Smooth muscle cell of the coronary artery (primary cell): ENCODE results near the gene DHH. TPM values are rescaled to one million over a fixed set of nuclear protein-coding genes. Genes with fewer than 3 reads are reported as not detected.

Source experiments
- total RNA-seq: library from RNA; depleted of rRNA; stranded (reverse); fragments of >200 nt; gene quantifications from 2 replicates; pipeline ENCODE4 v1.2.3, GENCODE V29; 2014; ENCODE audit warnings: low replicate concordance

Gene DHH
- total RNA-seq = 0.08 TPM in 1 of 2 replicates, not detected in the other

GRCh38 chr12:49094160-49094974 lies at the start of gene DHH:
TSS of gene DHH (minus strand) at chr12:49094801. CDS start at chr12:49094512, 289 bp downstream.

GRCh38 chr12:49131051-49131893 lies 36.7 kb upstream of the DHH start, which contains the start of gene TUBA1B:
TSS of gene TUBA1B (minus strand) at chr12:49131395. CDS start at chr12:49131300, 95 bp downstream.

GRCh38 chr12:49110464-49111155 lies 16.0 kb upstream of the DHH start, which contains the start of gene LMBR1L:
TSS of gene LMBR1L (minus strand) at chr12:49110847. CDS start at chr12:49110555, 292 bp downstream.

GRCh38 chr12:49069507-49070346 lies 24.9 kb downstream of the DHH start, which contains the start of gene RHEBL1:
TSS of gene RHEBL1 (minus strand) at chr12:49069979. CDS start at chr12:49069785, 194 bp downstream.

GRCh38 chr12:49060237-49061156 lies 34.1 kb downstream of the DHH start, which contains the start of gene KMT2D:
TSS of gene KMT2D (minus strand) at chr12:49060794. CDS start at chr12:49055324, 5,470 bp downstream.

Other genes starting within 250 kb of the DHH start
- 70.7 and 156 TPM in 2 replicates for gene DDX23, start 242.6 kb downstream of the DHH start, total RNA-seq
- 5.6 TPM in 1 of 2 replicates, not detected in the other for gene RND1, start 228.9 kb downstream of the DHH start, total RNA-seq
- 12.8 and 28.0 TPM in 2 replicates for gene FKBP11, start 169.3 kb downstream of the DHH start, total RNA-seq
- 35.8 and 47.6 TPM in 2 replicates for gene ARF3, start 137.3 kb downstream of the DHH start, total RNA-seq
- 0.08 TPM in 1 of 2 replicates, not detected in the other for gene WNT10B, start 123.1 kb downstream of the DHH start, total RNA-seq
- not detected in 2 replicates for gene WNT1, start 116.5 kb downstream of the DHH start, total RNA-seq
- gene DDN, start 95.4 kb downstream of the DHH start, total RNA-seq = 0.08 TPM in 1 of 2 replicates, not detected in the other
- gene PRKAG1, start 76.0 kb downstream of the DHH start, total RNA-seq = 73.9 and 74.9 TPM in 2 replicates
- gene KMT2D, start 34.0 kb downstream of the DHH start, total RNA-seq = 17.6 and 19.0 TPM in 2 replicates
- gene RHEBL1, start 24.8 kb downstream of the DHH start, total RNA-seq = 0.59 and 0.60 TPM in 2 replicates
- gene LMBR1L, start 16.0 kb upstream of the DHH start, total RNA-seq = 47.4 and 52.5 TPM in 2 replicates
- gene TUBA1B, start 36.6 kb upstream of the DHH start, total RNA-seq = 873 and 1,458 TPM in 2 replicates
- 464 and 1,003 TPM in 2 replicates for gene TUBA1A, start 94.3 kb upstream of the DHH start, total RNA-seq
- gene TUBA1C, start 170.3 kb upstream of the DHH start, total RNA-seq = 104 and 205 TPM in 2 replicates
- gene PRPH, start 200.3 kb upstream of the DHH start, total RNA-seq = 0.35 and 1.5 TPM in 2 replicates
- 0.12 and 6.1 TPM in 2 replicates for gene TROAP, start 228.5 kb upstream of the DHH start, total RNA-seq
- 0.45 TPM in 1 of 2 replicates, not detected in the other for gene C1QL4, start 242.4 kb upstream of the DHH start, total RNA-seq